K562 (cell line): ENCODE data around the gene KCNQ5. TPM values are rescaled to one million over a fixed set of nuclear protein-coding genes. Genes with fewer than 3 reads are reported as not detected.

Source experiments
- ATAC-seq: fragments of 200-7000 bp; cut with Tn5 transposase; 3 replicates; pipeline ENCODE4 v1.9.1; 2020; ENCODE audit warnings: moderate library complexity
- BruUV-seq: library from RNA; stranded (reverse); fragments of 400-500 nt; replicated peaks from 2 replicates; lab custom pipeline; 2021; lab: Mats Ljungman, UMichigan
- CTCF ChIA-PET: fragments of 300-600 bp; formaldehyde crosslinking; extraction: SDS; loops from one replicate; lab custom pipeline; 2021; ENCODE audit warnings: low intra/inter-chr PET ratio; lab: Yijun Ruan, JAX
- POLR2A ChIA-PET: fragments of 300-600, 350-650 bp; sonication (Branson Sonifier 250); formaldehyde crosslinking; extraction: SDS; loops from one replicate; lab custom pipeline; 2021; ENCODE audit warnings: antibody characterized with exemption, inconsistent platforms; lab: Yijun Ruan, JAX
- DNase-seq, 4 experiments: peaks; one replicate each; pipeline versions ENCODE4 v3.0.0 to v3.0.0-alpha.2; 2011 to 2018; ENCODE audit warnings: low spot score in 3 of 4, mixed read lengths in 3 of 4; ENCODE audit errors: extremely low read depth in 1 of 4
- FAIRE-seq: peaks from 2 replicates; lab custom pipeline; 2011; peaks lifted over from hg19 to GRCh38; lab: Jason Lieb, UNC
- H2AFZ ChIP-seq: 2 replicates; pipeline ENCODE4 v1.6.0; 2011; ENCODE audit warnings: low read depth, low read length, control low read depth, inconsistent platforms
- H3K27ac ChIP-seq: fragments of 200-600 bp; 3 replicates; pipeline ENCODE4 v1.8.0; 2011; ENCODE audit warnings: low read depth, mild to moderate bottlenecking, control low read depth, inconsistent platforms, low read length, moderate library complexity, mixed read lengths; ENCODE audit errors: extremely low read depth
- H3K27me3 ChIP-seq, 2 experiments: fragments of 300-600 bp in 1 of 2; 2 replicates in 1 of 2; 3 replicates in 1 of 2; pipeline versions ENCODE4 v1.6.0 to v1.8.0; 2011; ENCODE audit warnings: inconsistent platforms in 2 of 2, low read length in 2 of 2, mild to moderate bottlenecking in 1 of 2, mixed read lengths in 1 of 2, moderate library complexity in 1 of 2; ENCODE audit not compliant: control insufficient read depth in 2 of 2, insufficient read depth in 2 of 2
- H3K36me3 ChIP-seq: fragments of 300-600 bp; 3 replicates; pipeline ENCODE4 v1.8.0; 2011; ENCODE audit warnings: mild to moderate bottlenecking, low read length, inconsistent platforms; ENCODE audit not compliant: control insufficient read depth, insufficient read depth
- H3K4me1 ChIP-seq, 2 experiments: fragments of 200-600 bp in 1 of 2; replicated peaks in 1 of 2; 2 replicates in 1 of 2; 3 replicates in 1 of 2; pipeline versions ENCODE4 v1.5.1 to v1.8.0; 2011; ENCODE audit warnings: inconsistent platforms in 2 of 2, low read length in 2 of 2, mild to moderate bottlenecking in 1 of 2, mixed read lengths in 1 of 2, moderate library complexity in 1 of 2; ENCODE audit not compliant: control insufficient read depth in 2 of 2, insufficient read depth in 2 of 2
- H3K4me2 ChIP-seq: 2 replicates; pipeline ENCODE4 v1.6.1; 2011; ENCODE audit warnings: low read length, control low read depth, inconsistent platforms, mixed read lengths; ENCODE audit not compliant: insufficient read depth
- H3K4me3 ChIP-seq: fragments of 200-600 bp; sonication (generic), shearing (Covaris generic); 2 replicates; pipeline ENCODE4 v1.5.1; 2016; ENCODE audit warnings: control low read depth, inconsistent platforms
- H3K79me2 ChIP-seq: fragments of 200-600 bp; 3 replicates; pipeline ENCODE4 v1.8.0; 2011; ENCODE audit warnings: low read length, inconsistent platforms; ENCODE audit not compliant: control insufficient read depth, insufficient read depth
- H3K9ac ChIP-seq, 2 experiments: 2 replicates each; pipeline versions ENCODE4 v1.6.0 to v1.6.1; 2011; ENCODE audit warnings: low read depth in 2 of 2, low read length in 2 of 2, control low read depth in 1 of 2, inconsistent platforms in 1 of 2, mild to moderate bottlenecking in 1 of 2, mixed read lengths in 1 of 2; ENCODE audit not compliant: insufficient read depth in 1 of 2
- H3K9me1 ChIP-seq: one replicate; pipeline ENCODE4 v1.6.0; 2011; ENCODE audit warnings: inconsistent platforms, mild to moderate bottlenecking, low read length, moderate library complexity; ENCODE audit not compliant: control insufficient read depth, insufficient read depth
- H3K9me3 ChIP-seq: replicated peaks from 2 replicates; pipeline ENCODE4 v1.5.1; 2011; ENCODE audit warnings: low read depth, low read length, inconsistent platforms; ENCODE audit not compliant: control insufficient read depth, insufficient read depth
- H4K20me1 ChIP-seq: replicated peaks from 2 replicates; pipeline ENCODE4 v1.6.1; 2011; ENCODE audit warnings: low read length, inconsistent platforms, mixed read lengths; ENCODE audit not compliant: control insufficient read depth, insufficient read depth
- CHCHD3 ChIP-seq: fragments of 250-450 bp; sonication (Bioruptor Pico); IDR thresholded peaks from 2 replicates; pipeline ENCODE4 v2.1.2; 2022; ENCODE audit warnings: mild to moderate bottlenecking
- CREB1 ChIP-seq, 2 experiments: sonication (generic) in 1 of 2; formaldehyde crosslinking in 1 of 2; IDR thresholded peaks; 2 replicates each; pipeline versions ENCODE4 v1.6.1 to v1.8.0; 2012 to 2022; ENCODE audit warnings: inconsistent platforms in 1 of 2, mild to moderate bottlenecking in 1 of 2, missing genetic modification reagents in 1 of 2, moderate library complexity in 1 of 2
- CREBBP ChIP-seq: IDR thresholded peaks from one replicate; pipeline ENCODE4 v1.6.1; 2012; ENCODE audit warnings: low read depth, mild to moderate bottlenecking, control low read depth, inconsistent platforms, low read length
- LARP7 ChIP-seq: fragments of 450-650 bp; IDR thresholded peaks from 2 replicates; pipeline ENCODE4 v1.6.1; 2016
- MCM3 ChIP-seq: fragments of 450-650 bp; IDR thresholded peaks from 2 replicates; pipeline ENCODE4 v1.6.1; 2016
- NCOA6 ChIP-seq: fragments of 450-650 bp; IDR thresholded peaks from 2 replicates; pipeline ENCODE4 v1.6.1; 2017; ENCODE audit warnings: mild to moderate bottlenecking
- NFYB ChIP-seq: IDR thresholded peaks from 2 replicates; pipeline ENCODE4 v1.6.1; 2011; ENCODE audit warnings: mild to moderate bottlenecking, moderate library complexity; ENCODE audit not compliant: insufficient read length; ENCODE audit errors: extremely low read depth
- RFX5 ChIP-seq: IDR thresholded peaks from 2 replicates; pipeline ENCODE4 v1.6.1; 2011; ENCODE audit warnings: low read depth, mild to moderate bottlenecking, improper control_type of control experiment, low read length
- ZNF707 ChIP-seq: fragments of 250-450 bp; sonication (Bioruptor Pico); conservative IDR thresholded peaks from 2 replicates; pipeline ENCODE4 v1.8.0; 2022; ENCODE audit warnings: inconsistent platforms, mild to moderate bottlenecking, moderate library complexity
- WGBS: fragments of 100-300 bp; shearing (Covaris generic); methylation state at CpG from one replicate; pipeline ENCODE4 v1.1.6; 2016; ENCODE audit warnings: low coverage, mixed read lengths; ENCODE audit not compliant: insufficient coverage; ENCODE audit errors: missing lambda C conversion rate; 5-methylcytosine and 5-hydroxymethylcytosine counted together
- in situ Hi-C: fragments of 300-500 bp; cut with MboI; formaldehyde crosslinking; loops from 4 replicates; pipeline ENCODE4 v1.15.0; 2018; ENCODE audit warnings: inconsistent platforms, mixed read lengths
- intact Hi-C: fragments of 100-400 bp; cut with micrococcal nuclease; formaldehyde crosslinking; loops from 2 replicates; pipeline ENCODE4 v1.14.2; 2022
- polyA plus RNA-seq, 8 experiments: library from polyadenylated mRNA; depleted of rRNA in 4 of 8; stranded (reverse) in 5 of 8; unstranded in 3 of 8; fragments of >200 nt; fragmentation: Nextera tagmentation in 2 of 8; fragmentation: Illumina TruSeq in 1 of 8; extraction: Ambion mirVana in 2 of 8; extraction: Trizol in 1 of 8; gene quantifications; 2 replicates each; pipeline versions ENCODE4 v1.2.1 to v1.2.3, GENCODE V29; 2011 to 2014; ENCODE audit warnings: inconsistent platforms in 1 of 8, missing spikeins in 1 of 8
- total RNA-seq, 7 experiments: library from RNA; depleted of rRNA in 6 of 7; stranded (reverse); fragments of >200 nt in 6 of 7; fragmentation: Illumina TruSeq in 2 of 7; extraction: Trizol in 2 of 7; gene quantifications; 2 replicates each; pipeline versions ENCODE4 v1.2.1 to v1.2.3, GENCODE V29; 2011 to 2021; ENCODE audit warnings: low replicate concordance in 1 of 7
- TF ChIP-seq, protein P1 (sequence below): fragments of 250-450 bp; sonication (Bioruptor Pico); IDR thresholded peaks from 2 replicates; pipeline ENCODE4 v1.5.0; 2021
- TF ChIP-seq, protein P2 (sequence below), 2 experiments: fragments of 450-650 bp; IDR thresholded peaks; 2 replicates each; pipeline ENCODE4 v1.6.1; 2016; ENCODE audit warnings: mild to moderate bottlenecking in 2 of 2, borderline replicate concordance in 1 of 2, low read depth in 1 of 2, moderate library complexity in 1 of 2
- TF ChIP-seq, protein P3 (sequence below): fragments of 250-450 bp; sonication (Bioruptor Pico); IDR thresholded peaks from 2 replicates; pipeline ENCODE4 v1.5.0; 2021

KCNQ5 gene
- total and polyA plus RNA-seq, 9 of the 15 experiments (the other 6 are each of a cell fraction or from before 2014, with no cell fraction given): 0.31 to 5.9 (median 2.6) TPM

DNA sequence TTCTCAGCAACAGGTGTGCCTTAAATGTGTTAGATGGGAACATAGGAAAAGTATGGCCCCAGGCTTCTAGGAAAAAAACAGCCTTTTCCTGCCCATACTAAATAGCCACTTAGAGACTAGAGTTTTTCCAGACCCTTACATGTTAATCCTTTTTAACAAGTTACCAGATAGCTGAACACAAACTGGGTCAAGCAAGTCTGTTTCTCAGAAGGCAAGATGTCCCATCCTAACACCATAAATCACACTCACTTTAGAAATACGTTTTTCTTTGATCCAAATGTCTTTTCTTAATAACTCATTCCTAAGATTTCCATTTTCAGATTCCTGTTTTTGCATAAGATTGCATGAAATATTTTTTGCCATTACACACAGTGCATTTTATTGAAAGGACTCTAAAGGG lies 241.3 kb downstream of the KCNQ5 start (continued):
- TF ChIP-seq, protein P1, sequence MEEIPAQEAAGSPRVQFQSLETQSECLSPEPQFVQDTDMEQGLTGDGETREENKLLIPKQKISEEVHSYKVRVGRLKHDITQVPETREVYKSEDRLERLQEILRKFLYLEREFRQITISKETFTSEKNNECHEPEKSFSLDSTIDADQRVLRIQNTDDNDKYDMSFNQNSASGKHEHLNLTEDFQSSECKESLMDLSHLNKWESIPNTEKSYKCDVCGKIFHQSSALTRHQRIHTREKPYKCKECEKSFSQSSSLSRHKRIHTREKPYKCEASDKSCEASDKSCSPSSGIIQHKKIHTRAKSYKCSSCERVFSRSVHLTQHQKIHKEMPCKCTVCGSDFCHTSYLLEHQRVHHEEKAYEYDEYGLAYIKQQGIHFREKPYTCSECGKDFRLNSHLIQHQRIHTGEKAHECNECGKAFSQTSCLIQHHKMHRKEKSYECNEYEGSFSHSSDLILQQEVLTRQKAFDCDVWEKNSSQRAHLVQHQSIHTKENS (CRISPR knock-in tag): no peak
- TF ChIP-seq ZNF707 (CRISPR knock-in tag) (no peak), CHCHD3 (no peak)

DNA sequence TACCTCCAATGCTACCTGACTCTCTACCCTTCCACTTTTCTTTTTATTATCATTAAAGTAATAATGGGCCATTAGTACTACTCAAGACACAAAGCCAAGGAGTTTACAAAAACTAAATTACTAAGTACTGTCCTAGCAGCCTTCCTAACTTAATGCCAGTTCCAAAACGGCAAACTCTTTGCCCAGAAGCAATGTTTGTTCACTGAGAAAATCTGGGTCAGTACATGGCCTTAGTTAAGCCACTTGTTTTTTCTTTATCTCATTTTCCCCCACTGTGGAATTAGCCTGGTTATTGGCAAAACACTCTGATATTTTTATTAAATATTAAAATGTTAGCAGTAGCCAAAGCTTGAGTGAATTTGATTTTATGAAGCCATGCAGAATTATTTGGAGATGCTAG lies 242.4 kb downstream of the KCNQ5 start:
- Histone ChIP-seq H3K36me3 (no peaks in the 10 kb centered on the region), H3K9me3 (no peaks in the 10 kb centered on the region), H2AFZ (no peak overlapping the region), H3K27ac (no peak overlapping the region), H3K4me2 (no peak overlapping the region), H3K27me3 (no peaks in the 10 kb centered on the region), H3K9ac (no peak overlapping the region), H3K4me3 (no peak overlapping the region), H3K9me1 (no peaks in the 10 kb centered on the region), H3K79me2 (no peaks in the 10 kb centered on the region), H3K4me1 (no peaks in the 10 kb centered on the region), H4K20me1 (no peaks in the 10 kb centered on the region; the same call in 1 of the 2 replicates)
- DNase-seq (no peak), FAIRE-seq (no peak), ATAC-seq (no peak)
- ChIA-PET POLR2A (no interaction called here), CTCF (no interaction called here)
- in situ Hi-C loops (no loop called here), intact Hi-C loops (no loop called here)
- 8% methylated on average over 1 of the region's 1 CpG for WGBS
- BruUV-seq: no TSS peak
- no peak for TF ChIP-seq MCM3
- no peak for TF ChIP-seq CREB1 (IDR thresholded peaks at IDR 0.05)
- no peak for TF ChIP-seq CREB1 (CRISPR knock-in tag; IDR thresholded peaks at IDR 0.05)
- no peak for TF ChIP-seq NCOA6
- TF ChIP-seq, protein P2, sequence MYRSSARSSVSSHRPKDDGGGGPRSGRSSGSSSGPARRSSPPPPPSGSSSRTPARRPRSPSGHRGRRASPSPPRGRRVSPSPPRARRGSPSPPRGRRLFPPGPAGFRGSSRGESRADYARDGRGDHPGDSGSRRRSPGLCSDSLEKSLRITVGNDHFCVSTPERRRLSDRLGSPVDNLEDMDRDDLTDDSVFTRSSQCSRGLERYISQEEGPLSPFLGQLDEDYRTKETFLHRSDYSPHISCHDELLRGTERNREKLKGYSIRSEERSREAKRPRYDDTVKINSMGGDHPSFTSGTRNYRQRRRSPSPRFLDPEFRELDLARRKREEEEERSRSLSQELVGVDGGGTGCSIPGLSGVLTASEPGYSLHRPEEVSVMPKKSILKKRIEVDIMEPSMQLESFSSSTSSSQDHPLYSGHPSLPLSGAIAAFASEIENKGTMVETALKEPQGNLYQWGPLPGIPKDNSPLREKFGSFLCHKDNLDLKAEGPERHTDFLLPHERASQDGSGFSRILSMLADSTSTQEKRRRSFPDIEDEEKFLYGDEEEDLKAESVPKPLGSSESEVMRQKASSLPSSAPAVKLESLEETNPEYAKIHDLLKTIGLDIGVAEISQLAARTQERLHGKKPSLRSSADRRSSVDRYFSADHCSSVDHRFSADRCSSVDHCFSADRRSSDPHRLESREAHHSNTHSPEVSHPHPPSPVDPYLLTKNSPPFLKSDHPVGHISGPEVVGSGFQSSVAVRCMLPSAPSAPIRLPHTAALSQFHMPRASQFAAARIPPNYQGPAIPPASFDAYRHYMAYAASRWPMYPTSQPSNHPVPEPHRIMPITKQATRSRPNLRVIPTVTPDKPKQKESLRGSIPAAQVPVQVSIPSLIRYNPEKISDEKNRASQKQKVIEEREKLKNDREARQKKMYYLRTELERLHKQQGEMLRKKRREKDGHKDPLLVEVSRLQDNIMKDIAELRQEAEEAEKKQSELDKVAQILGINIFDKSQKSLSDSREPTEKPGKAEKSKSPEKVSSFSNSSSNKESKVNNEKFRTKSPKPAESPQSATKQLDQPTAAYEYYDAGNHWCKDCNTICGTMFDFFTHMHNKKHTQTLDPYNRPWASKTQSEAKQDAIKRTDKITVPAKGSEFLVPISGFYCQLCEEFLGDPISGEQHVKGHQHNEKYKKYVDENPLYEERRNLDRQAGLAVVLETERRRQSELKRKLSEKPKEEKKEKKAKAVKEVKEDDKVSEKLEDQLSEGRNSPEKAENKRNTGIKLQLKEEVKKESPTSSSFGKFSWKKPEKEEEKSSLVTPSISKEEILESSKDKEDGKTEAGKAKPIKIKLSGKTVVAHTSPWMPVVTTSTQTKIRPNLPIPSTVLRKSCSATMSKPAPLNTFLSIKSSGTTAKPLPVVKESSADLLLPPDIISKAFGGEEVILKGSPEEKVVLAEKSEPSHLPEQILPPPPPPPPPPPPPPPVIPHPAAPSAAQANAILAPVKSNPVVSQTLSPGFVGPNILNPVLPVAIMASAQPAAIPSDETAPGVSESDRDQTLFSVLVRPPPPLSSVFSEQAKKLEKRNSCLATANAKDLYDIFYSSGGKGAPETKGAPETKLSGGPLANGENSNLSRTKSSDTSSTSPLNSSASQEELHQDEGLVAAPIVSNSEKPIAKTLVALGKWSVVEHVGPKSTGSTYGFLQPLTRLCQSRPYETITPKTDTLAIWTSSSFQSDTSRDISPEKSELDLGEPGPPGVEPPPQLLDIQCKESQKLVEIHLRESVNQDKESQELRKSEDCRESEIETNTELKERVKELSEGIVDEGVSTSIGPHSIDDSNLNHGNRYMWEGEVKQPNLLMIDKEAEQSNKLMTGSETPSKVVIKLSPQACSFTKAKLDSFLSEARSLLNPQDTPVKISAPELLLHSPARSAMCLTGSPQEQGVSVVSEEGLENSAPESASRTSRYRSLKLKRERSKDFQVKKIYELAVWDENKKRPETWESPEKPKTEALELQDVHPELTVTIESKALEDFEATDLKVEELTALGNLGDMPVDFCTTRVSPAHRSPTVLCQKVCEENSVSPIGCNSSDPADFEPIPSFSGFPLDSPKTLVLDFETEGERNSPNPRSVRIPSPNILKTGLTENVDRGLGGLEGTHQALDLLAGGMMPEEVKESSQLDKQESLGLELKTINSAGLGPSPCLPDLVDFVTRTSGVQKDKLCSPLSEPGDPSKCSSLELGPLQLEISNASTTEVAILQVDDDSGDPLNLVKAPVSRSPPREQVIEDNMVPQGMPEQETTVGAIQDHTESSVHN (IDR thresholded peaks at IDR 0.05; ENCODE audit: borderline replicate concordance in 1 of 2, low read depth in 1 of 2): no peak
- TF ChIP-seq NFYB: no peak
- no peak for TF ChIP-seq LARP7
- no peak for TF ChIP-seq CREBBP
- TF ChIP-seq, protein P3, sequence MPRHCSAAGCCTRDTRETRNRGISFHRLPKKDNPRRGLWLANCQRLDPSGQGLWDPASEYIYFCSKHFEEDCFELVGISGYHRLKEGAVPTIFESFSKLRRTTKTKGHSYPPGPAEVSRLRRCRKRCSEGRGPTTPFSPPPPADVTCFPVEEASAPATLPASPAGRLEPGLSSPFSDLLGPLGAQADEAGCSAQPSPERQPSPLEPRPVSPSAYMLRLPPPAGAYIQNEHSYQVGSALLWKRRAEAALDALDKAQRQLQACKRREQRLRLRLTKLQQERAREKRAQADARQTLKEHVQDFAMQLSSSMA (CRISPR knock-in tag): no peak
- TF ChIP-seq RFX5: no peak
